Endothelial cell of umbilical vein (primary cell): ENCODE measurements around the gene UQCR10. TPM values are rescaled to one million over a fixed set of nuclear protein-coding genes. Genes with fewer than 3 reads are reported as not detected.

Experiments
- BruUV-seq: library from RNA; stranded (reverse); fragments of 400-500 nt; replicated peaks from 2 replicates; lab custom pipeline; 2021; lab: Mats Ljungman, UMichigan
- CTCF ChIA-PET: fragments of 300-600, 350-600 bp; sonication (Branson Sonifier 250); formaldehyde crosslinking; loops from one replicate; lab custom pipeline; 2021; ENCODE audit warnings: antibody characterized with exemption, inconsistent platforms; lab: Charles Lee
- POLR2A ChIA-PET: fragments of 300-600, 350-600 bp; sonication (Branson Sonifier 250); formaldehyde crosslinking; loops from one replicate; lab custom pipeline; 2021; ENCODE audit warnings: antibody characterized with exemption, inconsistent platforms; lab: Charles Lee
- DNase-seq: peaks from one replicate; pipeline ENCODE4 v3.0.0-alpha.2; 2011; ENCODE audit warnings: low read depth, low spot score
- FAIRE-seq: peaks from 2 replicates; lab custom pipeline; 2011; peaks lifted over from hg19 to GRCh38; lab: Jason Lieb, UNC
- H2AFZ ChIP-seq: 2 replicates; pipeline ENCODE4 v1.6.0; 2012; ENCODE audit warnings: low read depth, low read length, control low read depth, inconsistent platforms
- H3K27ac ChIP-seq: 2 replicates; pipeline ENCODE4 v1.5.1; 2011; ENCODE audit warnings: low read depth, mild to moderate bottlenecking, control low read depth, low read length, moderate library complexity; ENCODE audit not compliant: insufficient read depth
- H3K27me3 ChIP-seq, 2 experiments: 2 replicates each; pipeline versions ENCODE4 v1.6.0 to v1.6.1; 2011; ENCODE audit warnings: low read length in 2 of 2, mixed read lengths in 1 of 2; ENCODE audit not compliant: control insufficient read depth in 2 of 2, insufficient read depth in 2 of 2
- H3K36me3 ChIP-seq, 2 experiments: 2 replicates in 1 of 2; 3 replicates in 1 of 2; pipeline ENCODE4 v1.5.1; 2011; ENCODE audit warnings: low read length in 2 of 2, mild to moderate bottlenecking in 1 of 2, moderate library complexity in 1 of 2; ENCODE audit not compliant: control insufficient read depth in 2 of 2, insufficient read depth in 2 of 2; ENCODE audit errors: extremely low read depth in 1 of 2
- H3K4me1 ChIP-seq: 3 replicates; pipeline ENCODE4 v1.5.1; 2011; ENCODE audit warnings: mild to moderate bottlenecking, low read length; ENCODE audit not compliant: control insufficient read depth, insufficient read depth; ENCODE audit errors: extremely low read depth
- H3K4me2 ChIP-seq: 2 replicates; pipeline ENCODE4 v1.6.1; 2011; ENCODE audit warnings: low read length, control low read depth, mixed read lengths; ENCODE audit not compliant: insufficient read depth
- H3K4me3 ChIP-seq, 3 experiments: fragments of 200-600 bp in 1 of 3; sonication (generic), shearing (Covaris generic) in 1 of 3; replicated peaks in 1 of 3; 2 replicates each; pipeline ENCODE4 v1.5.1; 2011 to 2016; ENCODE audit warnings: control low read depth in 3 of 3, low read length in 3 of 3, mild to moderate bottlenecking in 2 of 3, inconsistent platforms in 1 of 3, low read depth in 1 of 3, moderate library complexity in 1 of 3; ENCODE audit not compliant: insufficient read depth in 1 of 3
- H3K79me2 ChIP-seq: 2 replicates; pipeline ENCODE4 v1.6.0; 2012; ENCODE audit warnings: low read length, inconsistent platforms; ENCODE audit not compliant: control insufficient read depth, insufficient read depth
- H3K9ac ChIP-seq: replicated peaks from 2 replicates; pipeline ENCODE3; 2011; ENCODE audit warnings: low read length, control low read depth; ENCODE audit not compliant: insufficient read depth; ENCODE audit errors: extremely low read depth
- H3K9me1 ChIP-seq: replicated peaks from 3 replicates; pipeline ENCODE4 v1.6.0; 2011; ENCODE audit warnings: mild to moderate bottlenecking, low read length; ENCODE audit not compliant: control insufficient read depth, insufficient read depth; ENCODE audit errors: extremely low read depth
- H3K9me3 ChIP-seq: replicated peaks from 2 replicates; pipeline ENCODE4 v1.5.1; 2012; ENCODE audit warnings: low read length, inconsistent platforms; ENCODE audit not compliant: control insufficient read depth, insufficient read depth
- H4K20me1 ChIP-seq: replicated peaks from 2 replicates; pipeline ENCODE3; 2011; ENCODE audit warnings: mild to moderate bottlenecking, low read length; ENCODE audit not compliant: control insufficient read depth, insufficient read depth; ENCODE audit errors: extremely low read depth
- CTCF ChIP-seq, 2 donors: IDR thresholded peaks; 1 replicate in 1 of 2; 2 replicates in 1 of 2; pipeline ENCODE4 v1.5.1; 2011; ENCODE audit warnings: low read length in 2 of 2, mild to moderate bottlenecking in 2 of 2, moderate library complexity in 2 of 2, control low read depth in 1 of 2, inconsistent platforms in 1 of 2, low read depth in 1 of 2; ENCODE audit not compliant: insufficient read depth in 1 of 2; ENCODE audit errors: extremely low read depth in 1 of 2
- EZH2 ChIP-seq: IDR thresholded peaks from 2 replicates; pipeline ENCODE4 v1.6.1; 2012; ENCODE audit warnings: borderline replicate concordance, low read depth, mild to moderate bottlenecking, moderate library complexity, low read length, inconsistent platforms; ENCODE audit not compliant: severe bottlenecking
- FOS ChIP-seq: IDR thresholded peaks from 2 replicates; pipeline ENCODE4 v1.6.1; 2011; ENCODE audit warnings: mild to moderate bottlenecking, low read length, moderate library complexity, borderline replicate concordance; ENCODE audit not compliant: insufficient read depth
- GATA2 ChIP-seq: IDR thresholded peaks from 2 replicates; pipeline ENCODE4 v1.7.0; 2011; ENCODE audit warnings: low read depth, mild to moderate bottlenecking, moderate library complexity, mixed read lengths, low read length; ENCODE audit not compliant: insufficient read length, insufficient read depth
- JUN ChIP-seq: IDR thresholded peaks from 2 replicates; pipeline ENCODE4 v1.6.1; 2011; ENCODE audit warnings: borderline replicate concordance, low read depth; ENCODE audit not compliant: insufficient read length, insufficient read depth
- MAX ChIP-seq: IDR thresholded peaks from 2 replicates; pipeline ENCODE4 v1.6.1; 2011; ENCODE audit not compliant: insufficient read depth, insufficient read length
- MYC ChIP-seq: IDR thresholded peaks from one replicate; pipeline ENCODE4 v1.6.1; 2011; ENCODE audit warnings: mild to moderate bottlenecking, low read depth, low read length
- POLR2A ChIP-seq: IDR thresholded peaks from 2 replicates; pipeline ENCODE4 v1.6.1; 2012; ENCODE audit warnings: low read depth, mild to moderate bottlenecking, control low read depth, low read length
- POLR2AphosphoS5 ChIP-seq: IDR thresholded peaks from 2 replicates; pipeline ENCODE4 v1.6.1; 2012; ENCODE audit warnings: low read depth, mild to moderate bottlenecking, control low read depth, low read length, moderate library complexity; ENCODE audit not compliant: insufficient read depth
- dilution Hi-C: fragments of 300-500 bp; cut with MboI; formaldehyde crosslinking; loops from one replicate; pipeline ENCODE4 v1.15.0; 2019; ENCODE audit warnings: low sequenced_read_pairs; ENCODE audit not compliant: extremely low pct_ligation_motif_present
- intact Hi-C: fragments of 100-400 bp; cut with micrococcal nuclease; formaldehyde crosslinking; loops from one replicate; pipeline ENCODE4 v1.10.0; 2022
- polyA plus RNA-seq, 4 experiments: library from polyadenylated mRNA; depleted of rRNA in 3 of 4; stranded (reverse) in 3 of 4; unstranded in 1 of 4; fragments of >200 nt; gene quantifications; 2 replicates each; pipeline versions ENCODE4 v1.2.1 to v1.2.3, GENCODE V29; 2011 to 2012; ENCODE audit warnings: missing spikeins in 1 of 4
- total RNA-seq: library from RNA; stranded (reverse); gene quantifications from 2 replicates; pipeline ENCODE4 v1.2.3, GENCODE V29; 2021

The UQCR10 gene
- total and polyA plus RNA-seq, 2 donors (not counting 3 experiments of a cell fraction or from before 2014, with no cell fraction given), result 96.6 to 196 TPM

GRCh38 chr22:29734838-29735237 is 32.3 kb upstream of the UQCR10 start:
- H3K9ac ChIP-seq, result no peak overlapping the region
- ChIA-PET CTCF (no interaction called here), POLR2A (no interaction called here)
- dilution Hi-C loops, result no loop called here
- H3K4me2 ChIP-seq, result no peak overlapping the region
- no peaks in the 10 kb centered on the region for H4K20me1 ChIP-seq
- H2AFZ ChIP-seq, result no peak overlapping the region
- H3K4me3 ChIP-seq, result no peak overlapping the region
- no peaks in the 10 kb centered on the region for H3K9me1 ChIP-seq
- no peaks in the 10 kb centered on the region for H3K79me2 ChIP-seq
- intact Hi-C loops, result no loop called here
- FAIRE-seq, result no peak
- BruUV-seq, result no TSS peak
- H3K9me3 ChIP-seq, result no peaks in the 10 kb centered on the region
- TF ChIP-seq GATA2 (no peak), FOS (no peak), MAX (no peak), MYC (no peak), POLR2AphosphoS5 (no peak), POLR2A (no peak), JUN (no peak), EZH2 (no peak), CTCF (IDR thresholded peaks at IDR 0.05; ENCODE audit: extremely low read depth in 1 of 2, insufficient read depth in 1 of 2, low read depth in 1 of 2, low read length in 2 of 2) (no peak)
- H3K27me3 ChIP-seq, result no peaks in the 10 kb centered on the region
- no peak for DNase-seq
- H3K27ac ChIP-seq, result no peak overlapping the region
- H3K4me1 ChIP-seq, result no peaks in the 10 kb centered on the region
- H3K36me3 ChIP-seq, result peaks cover 0 to under 1% of the 10 kb centered on the region in 2 experiments
